Hindlimb muscle (tissue), 1 donor: Measurements from ENCODE around the gene MUCL3. TPM values are rescaled to one million over a fixed set of nuclear protein-coding genes. Genes with fewer than 3 reads are reported as not detected.
"Not testable (repeated sequence)": the region's sequence is repeated elsewhere in the genome, so short reads cannot be mapped to it uniquely, and the experiment has no call there.

Experiments used
- DNase-seq: peaks from one replicate; pipeline ENCODE4 v3.0.0-alpha.2; 2013
- polyA plus RNA-seq: library from polyadenylated mRNA; unstranded; fragments of 120-200 nt; gene quantifications from one replicate; pipeline ENCODE4 v1.2.1, GENCODE V29; 2013; ENCODE audit not compliant: insufficient read length

Gene MUCL3
- polyA plus RNA-seq, 1 donor, result not detected

DNA sequence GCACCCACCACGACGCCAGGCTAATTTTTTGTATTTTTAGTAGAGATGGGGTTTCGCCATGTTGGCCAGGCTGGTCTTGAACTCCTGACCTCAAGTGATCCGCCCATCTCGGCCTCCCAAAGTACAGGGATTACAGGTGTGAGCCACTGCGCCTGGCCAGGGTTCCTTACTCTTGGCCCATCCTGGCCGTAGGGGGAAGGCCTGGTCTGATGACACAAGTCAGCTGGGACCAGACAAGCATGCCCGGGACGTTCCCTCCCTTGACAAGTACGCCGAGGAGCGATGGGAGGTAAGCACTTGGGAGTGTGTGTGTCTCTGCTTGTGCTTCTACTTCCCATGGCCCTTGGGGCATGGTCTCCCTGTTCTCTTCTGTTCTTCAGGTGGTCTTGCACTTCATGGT lies 30.3 kb upstream of the MUCL3 start:
- not testable (repeated sequence) for DNase-seq

DNA sequence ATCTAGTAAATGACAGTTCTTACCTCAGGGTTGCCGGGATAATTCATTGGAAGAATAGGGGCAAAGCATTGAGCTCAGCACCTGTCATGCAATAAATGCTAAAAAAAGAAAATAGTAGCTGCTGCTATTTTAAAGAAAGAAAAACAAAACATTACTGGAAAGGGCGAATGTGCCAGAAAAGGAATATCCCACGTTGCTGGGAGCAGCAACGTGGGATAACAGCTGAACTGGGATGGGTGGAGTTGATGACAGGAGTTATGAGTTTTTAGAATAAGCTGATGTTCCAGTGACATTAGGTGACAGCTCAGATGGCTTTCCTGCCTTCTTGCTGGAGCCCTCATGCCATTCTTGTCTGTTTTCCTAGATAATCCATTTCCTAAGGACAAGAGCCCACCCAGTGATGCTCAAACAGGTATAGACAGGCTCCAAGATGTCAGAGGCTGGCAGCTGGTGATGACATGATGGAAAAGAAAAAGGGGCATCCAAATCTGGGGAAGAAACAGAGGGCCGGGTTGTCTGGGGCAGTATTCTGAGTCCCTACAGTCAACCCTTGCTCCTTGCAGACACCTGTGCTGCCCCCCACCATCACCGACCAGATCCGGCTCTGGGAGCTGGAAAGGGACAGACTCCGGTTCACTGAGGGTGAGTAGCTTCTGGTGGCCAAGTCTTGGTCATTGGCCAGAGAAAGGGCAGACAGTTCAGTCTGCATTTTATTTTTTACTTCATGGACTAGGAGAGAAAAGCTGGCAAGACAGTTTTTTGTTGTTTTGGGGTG lies 27.8 kb upstream of the MUCL3 start:
- no peak for DNase-seq

DNA sequence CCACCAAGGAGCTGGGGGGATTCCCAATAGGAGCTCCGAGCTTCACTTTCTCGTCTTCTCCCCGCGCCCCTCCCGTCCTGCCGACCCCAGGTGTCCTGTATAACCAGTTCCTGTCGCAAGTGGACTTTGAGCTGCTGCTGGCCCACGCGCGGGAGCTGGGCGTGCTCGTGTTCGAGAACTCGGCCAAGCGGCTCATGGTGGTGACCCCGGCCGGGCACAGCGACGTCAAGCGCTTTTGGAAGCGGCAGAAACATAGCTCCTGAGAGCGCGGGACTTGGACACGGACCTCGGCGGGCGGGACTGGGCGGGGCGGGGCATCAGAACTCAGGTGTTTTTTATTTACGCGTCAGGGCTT lies 27.1 kb upstream of the MUCL3 start:
- DNase-seq, result no peak

DNA sequence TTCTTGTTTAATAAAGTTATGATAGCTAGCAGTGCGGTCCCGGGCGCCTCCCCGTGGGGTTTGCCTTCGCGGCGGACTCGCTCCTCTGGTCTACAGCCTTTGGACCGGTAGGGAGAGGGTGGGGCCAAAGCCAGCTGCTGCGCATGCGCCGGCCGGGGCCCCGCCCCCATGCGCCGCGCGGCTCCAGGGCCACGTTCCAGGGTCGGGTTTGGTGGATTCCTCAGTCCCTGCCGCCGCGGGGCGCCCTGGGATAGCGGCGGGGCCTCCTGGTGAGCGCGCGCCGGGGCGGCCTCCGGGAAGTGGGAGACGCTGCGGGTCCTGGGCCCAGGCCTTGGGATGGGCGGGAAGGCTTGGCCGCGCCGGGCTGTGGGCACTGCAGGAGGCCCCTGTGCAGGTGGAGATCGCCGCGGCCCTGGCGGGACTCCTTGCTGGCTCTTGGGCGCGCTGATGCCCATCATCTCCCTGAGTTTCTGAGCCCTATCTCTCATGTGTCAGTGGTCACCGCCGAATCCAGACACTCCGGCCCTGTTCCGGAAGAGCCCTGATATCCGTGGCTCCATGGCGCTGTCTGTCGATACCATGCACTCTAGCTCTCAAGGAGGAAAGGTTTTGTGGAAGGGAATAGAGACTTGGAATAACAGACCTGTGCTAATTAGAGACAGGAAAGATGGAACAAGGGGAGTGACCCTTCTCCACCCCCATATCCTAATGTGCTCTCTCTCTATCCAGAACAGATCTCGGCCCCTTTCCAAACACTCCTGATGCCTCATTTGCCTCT lies 26.5 kb upstream of the MUCL3 start, which contains the start of gene VARS2:
Gene VARS2, plus strand, starts transcription at position 163 of the 778 bp plus-strand sequence. Its CDS starts 599 bp downstream, at position 762.
- DNase-seq, result peak; percentile 95

DNA sequence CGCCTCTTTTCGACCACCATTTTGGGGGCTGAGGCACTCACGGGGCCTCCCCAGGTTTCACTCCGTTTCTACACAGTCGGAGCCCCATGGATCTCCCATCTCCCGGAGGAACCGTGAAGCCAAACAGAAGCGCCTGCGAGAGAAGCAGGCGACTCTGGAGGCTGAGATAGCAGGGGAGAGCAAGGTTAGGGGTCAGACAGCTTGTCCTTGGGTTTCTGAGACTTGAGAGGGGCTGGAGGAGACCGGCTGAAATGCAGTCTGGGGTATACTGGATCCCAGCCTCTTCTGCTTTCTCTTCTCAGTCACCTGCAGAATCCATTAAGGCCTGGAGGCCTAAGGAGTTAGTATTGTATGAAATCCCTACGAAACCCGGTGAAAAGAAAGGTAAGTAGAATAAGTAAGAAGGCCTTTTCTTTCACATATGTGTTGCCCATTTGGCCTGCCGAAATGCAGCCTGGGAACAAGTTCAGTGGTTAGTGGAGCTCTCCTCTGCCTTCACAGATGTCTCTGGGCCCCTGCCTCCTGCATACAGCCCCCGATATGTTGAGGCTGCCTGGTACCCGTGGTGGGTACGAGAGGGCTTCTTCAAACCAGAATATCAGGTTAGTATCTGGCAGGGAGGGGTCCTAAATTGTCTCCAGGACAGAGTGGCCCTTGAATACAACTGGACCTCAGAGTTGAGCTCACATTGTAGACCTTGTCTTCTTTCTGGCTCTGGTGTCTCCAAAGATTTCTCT lies 25.8 kb upstream of the MUCL3 start:
- peak; percentile 27 for DNase-seq

DNA sequence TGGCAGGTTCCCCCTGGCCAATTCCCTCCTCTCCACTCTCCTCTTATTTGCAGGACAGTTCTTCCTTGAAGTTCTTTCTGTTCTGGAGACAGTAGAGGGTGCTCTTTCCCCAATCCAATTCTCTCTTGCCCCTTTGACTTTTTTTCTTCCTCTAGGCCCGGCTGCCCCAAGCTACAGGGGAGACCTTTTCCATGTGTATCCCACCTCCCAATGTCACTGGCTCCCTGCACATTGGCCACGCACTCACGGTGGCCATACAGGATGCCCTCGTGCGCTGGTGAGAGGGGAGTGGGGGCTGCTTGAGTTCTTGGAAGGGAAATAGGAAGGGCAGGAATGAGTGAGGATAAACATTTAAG lies 25.2 kb upstream of the MUCL3 start:
- DNase-seq, result peak; percentile 61

DNA sequence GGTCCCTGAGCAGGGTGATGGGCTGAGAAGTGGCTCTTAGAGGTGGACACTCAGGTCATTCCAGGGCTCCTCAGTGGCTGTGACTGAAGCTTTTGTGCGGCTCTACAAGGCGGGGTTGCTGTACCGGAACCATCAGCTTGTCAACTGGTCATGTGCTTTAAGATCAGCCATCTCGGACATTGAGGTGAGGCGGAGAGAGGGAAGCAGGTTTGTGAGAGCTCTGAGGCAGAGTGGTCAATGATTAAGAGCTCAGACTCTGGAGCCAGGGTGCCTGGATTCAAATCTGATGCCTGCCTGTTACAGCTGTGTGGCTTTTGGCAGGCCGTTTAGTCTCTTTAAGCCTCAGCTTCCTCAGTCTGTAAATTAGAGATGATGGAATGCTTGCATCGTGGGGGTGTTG lies 23.7 kb upstream of the MUCL3 start:
- DNase-seq, result no peak

DNA sequence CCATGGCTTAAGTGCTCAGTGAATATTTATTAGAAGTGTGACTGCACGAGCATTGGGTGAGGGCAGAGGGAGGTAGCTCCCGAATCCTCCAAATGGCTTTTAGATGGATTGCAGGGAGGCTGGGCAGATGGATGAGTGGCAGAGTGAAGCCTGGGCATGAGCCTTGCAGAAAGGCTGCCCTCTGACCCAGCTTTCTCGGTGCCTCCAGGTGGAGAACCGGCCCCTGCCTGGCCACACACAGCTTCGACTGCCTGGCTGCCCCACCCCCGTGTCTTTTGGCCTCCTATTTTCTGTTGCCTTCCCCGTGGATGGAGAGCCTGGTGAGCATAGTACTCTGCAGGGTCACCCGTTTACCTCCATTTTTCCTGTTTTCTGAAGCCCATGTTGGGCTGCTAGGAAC lies 23.3 kb upstream of the MUCL3 start:
- DNase-seq, result no peak

DNA sequence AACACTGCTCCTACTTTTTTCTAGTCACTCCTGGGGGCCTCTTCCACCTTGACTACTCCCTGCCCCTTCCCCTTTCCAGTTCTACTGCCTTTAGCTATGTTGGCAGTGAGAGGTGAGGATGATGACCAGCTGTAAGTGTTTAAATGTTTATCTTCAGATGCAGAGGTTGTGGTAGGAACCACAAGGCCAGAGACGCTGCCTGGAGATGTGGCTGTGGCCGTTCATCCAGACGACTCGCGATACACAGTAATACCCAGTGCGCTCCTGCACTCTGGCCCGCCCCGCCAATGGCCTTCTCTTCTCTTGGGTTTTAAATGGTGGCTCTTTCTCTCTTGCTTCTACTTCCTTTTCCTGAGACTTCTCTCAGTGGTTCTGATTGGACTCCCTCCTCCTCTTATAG lies 22.1 kb upstream of the MUCL3 start:
- no peak for DNase-seq

DNA sequence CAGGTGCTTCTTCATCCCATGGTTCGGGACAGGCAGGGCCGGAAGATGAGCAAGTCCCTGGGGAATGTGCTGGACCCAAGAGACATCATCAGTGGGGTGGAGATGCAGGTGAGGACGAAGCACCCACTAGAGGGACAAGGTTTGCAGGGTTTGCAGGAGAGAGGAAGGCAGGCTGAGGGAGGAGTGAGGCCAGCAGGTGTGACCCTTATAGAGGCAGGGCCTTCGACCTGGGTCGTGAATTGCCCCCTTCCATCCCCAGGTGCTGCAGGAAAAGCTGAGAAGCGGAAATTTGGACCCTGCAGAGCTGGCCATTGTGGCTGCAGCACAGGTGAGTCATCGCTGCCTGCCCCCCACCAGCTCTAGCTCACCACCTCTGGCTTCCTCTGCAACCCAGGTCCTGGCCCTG lies 18.3 kb upstream of the MUCL3 start:
- DNase-seq, result no peak

DNA sequence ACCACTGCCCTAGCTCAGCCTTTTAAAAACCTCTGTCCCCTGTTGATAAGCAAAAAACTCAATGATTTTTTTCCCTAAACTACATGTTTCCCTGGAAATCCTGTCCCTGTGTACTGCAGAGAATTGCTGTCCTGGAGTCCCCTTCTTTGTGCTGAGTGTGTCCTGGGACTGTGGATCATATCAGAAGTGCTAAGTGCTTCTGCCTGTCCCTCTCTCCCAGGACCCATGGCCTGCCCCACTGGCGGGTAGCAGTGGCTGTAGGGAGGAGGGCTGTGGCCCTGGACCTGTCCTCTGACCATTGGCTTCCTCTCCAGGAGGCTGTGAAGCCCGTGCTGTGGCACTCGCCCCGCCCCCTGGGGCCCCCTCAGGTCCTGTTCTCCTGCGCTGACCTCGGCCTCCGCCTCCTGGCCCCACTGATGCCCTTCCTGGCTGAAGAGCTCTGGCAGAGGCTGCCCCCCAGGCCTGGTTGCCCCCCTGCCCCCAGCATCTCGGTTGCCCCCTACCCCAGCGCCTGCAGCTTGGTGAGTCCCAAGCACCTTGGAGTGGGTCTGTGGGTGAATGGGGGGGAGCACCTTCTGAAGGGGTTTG lies 16.6 kb upstream of the MUCL3 start:
- DNase-seq, result not testable (repeated sequence)

DNA sequence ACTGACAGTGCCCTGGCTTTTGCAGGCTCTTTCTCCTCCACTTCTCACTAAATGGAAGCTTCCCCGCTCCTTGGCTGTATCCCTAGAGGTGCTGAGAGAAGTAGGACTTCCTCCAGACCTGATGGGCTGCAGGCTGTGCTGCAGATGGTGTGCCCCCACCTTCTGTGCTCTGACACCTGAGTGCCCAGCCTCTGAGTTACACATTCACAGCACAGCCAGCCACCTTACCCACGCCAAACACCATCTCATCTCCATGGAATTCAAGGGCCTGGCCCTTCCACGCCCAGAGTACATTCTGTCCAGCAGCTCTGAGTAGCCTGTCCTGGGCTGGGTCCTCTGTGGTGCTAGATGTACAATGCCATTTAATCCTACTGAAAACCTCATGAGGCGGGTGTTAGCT lies 14.1 kb upstream of the MUCL3 start:
- DNase-seq, result no peak

DNA sequence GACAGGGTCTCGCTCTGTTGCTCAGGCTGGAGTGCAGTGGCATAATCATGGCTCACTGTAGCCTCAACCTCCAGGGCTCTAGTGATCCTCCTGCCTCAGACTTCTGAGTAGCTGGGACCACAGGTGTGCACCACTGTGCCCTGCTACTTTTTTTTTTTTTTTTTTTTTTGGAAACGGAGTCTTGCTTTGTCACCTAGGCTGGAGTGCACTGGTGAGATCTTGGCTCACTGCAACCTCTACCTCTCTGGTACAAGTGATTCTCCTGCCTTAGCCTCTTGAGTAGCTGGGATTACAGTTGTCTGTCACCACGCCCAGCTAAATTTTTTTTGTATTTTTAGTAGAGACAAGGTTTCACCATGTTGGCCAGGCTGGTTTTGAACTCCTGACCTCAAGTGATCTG lies 13.7 kb upstream of the MUCL3 start:
- DNase-seq, result not testable (repeated sequence)

DNA sequence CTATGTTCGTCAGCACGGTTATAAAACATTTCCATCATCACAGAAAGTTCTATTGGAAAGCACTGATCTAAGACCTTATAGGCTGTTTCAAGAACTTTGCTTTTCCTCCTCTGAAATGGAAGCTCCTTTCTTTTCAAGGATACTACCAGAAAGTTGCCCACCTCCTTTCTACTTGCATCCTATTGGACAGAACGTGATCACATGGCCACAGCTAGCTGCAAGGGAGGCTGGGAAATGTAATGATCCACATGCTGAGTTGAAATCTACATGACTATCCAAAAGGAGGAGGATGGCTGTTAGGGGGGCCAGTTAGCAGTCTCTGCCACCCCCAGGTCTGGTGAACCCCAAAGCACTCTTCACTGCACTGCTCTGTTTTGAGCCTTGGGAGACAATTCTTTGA lies 12.1 kb upstream of the MUCL3 start:
- no peak for DNase-seq

DNA sequence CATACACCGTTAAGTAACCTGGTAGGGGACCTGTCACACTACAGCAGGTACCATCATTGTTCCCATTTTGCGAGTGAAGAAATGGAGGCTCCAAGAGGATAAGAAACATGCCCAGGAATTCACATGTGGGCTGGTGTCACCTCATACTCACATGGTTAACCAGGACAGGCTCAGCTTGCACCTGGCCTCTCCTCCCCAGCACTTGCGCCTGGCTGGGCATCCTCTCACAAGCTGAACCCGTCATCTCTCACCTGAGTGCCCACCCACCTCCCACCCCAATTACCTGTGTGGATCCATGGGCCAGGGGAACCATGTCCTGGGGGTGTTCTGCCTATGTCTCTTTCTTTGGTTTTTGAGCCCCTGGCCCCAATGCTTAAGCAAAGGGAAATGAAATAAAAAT lies 10.3 kb upstream of the MUCL3 start:
- DNase-seq, result no peak

DNA sequence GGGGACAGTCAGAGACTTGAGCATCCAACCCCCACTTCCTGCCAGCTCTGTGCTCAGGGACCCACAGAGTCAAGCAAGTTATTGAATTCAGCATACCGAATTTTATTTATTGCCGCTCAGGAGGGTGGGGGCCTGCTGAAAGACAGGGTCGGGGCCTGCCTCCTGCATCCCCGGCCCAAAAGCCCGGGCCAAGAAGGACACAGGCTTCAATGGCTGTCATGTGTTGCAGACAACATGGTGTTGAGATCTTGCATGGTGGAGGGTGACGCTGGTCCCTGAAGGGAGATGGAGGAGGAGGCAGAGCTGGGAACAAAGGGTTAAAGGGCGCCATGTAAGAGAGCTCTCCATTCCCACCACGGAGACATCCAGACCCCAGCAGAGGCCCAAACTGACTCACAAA lies 9.5 kb upstream of the MUCL3 start:
- no peak for DNase-seq

DNA sequence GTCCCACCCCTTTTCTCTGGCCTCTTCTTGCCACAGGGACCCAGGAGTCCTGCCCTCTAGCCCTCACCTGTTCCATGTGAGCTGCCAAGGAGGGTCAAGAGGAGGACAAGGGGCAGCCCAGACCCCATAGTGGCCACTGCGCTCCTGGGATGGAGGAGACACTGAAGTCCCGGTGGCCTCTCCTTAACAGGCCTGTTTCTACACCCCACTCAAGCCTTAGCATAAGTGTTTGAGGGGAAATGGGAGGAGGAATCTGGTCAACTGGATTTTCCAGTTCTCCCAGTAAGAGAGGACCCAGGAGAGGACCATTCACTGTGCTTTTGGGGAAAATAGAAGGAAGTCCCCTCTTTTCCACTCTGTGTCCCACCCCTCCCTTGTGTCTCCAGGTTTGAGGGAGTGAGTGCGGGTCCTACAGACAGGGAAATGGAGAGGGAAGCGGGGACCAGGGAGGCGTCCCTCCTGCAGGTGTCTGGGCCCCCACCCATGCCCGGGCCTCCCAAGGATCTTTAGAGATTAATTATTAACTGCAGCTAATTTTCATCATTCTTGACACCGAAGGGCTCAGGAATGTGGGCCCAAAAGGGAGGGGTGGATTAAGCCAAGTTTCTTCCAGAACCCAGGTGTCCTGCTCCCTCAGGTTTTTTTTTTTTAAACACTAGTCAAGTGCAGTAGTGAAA lies 8.7 kb upstream of the MUCL3 start, which contains the start of gene SFTA2:
Gene SFTA2, minus strand, starts transcription at position 202 of the 677 bp plus-strand sequence. Its CDS starts 74 bp downstream, at position 128.
- no peak for DNase-seq

DNA sequence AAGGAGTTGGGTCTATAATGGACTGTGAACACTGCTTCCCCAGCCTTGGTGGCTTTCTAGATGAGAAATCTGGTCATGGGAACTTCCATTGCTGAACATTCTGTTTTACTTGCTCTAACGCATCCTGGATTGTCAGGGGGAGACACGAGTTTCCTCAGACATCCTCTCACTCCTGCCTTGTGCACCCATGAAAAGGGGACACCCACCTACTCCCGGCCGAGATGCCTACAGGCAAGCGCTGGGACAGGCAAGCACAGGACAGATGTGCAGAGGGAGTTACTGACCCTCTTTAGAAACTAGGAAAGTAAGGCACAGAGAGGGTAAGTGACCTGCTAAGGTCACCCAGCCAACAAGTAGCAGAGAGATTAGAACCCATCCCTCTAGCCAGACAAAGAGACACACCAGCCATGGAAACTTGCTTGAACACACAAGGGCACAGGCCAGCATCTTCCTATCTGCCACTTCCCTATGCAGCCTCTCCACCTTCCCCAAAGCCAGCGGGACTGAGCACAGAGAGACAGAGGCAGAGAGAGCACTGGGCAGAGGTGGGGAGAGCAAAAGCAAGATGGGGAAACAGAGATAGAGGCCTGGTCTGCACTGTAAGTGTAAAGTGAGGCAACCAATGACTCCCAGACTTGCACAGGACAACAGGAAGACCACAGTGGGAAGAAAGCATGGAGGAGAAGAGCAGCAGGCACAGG lies 8.0 kb upstream of the MUCL3 start:
- no peak for DNase-seq

DNA sequence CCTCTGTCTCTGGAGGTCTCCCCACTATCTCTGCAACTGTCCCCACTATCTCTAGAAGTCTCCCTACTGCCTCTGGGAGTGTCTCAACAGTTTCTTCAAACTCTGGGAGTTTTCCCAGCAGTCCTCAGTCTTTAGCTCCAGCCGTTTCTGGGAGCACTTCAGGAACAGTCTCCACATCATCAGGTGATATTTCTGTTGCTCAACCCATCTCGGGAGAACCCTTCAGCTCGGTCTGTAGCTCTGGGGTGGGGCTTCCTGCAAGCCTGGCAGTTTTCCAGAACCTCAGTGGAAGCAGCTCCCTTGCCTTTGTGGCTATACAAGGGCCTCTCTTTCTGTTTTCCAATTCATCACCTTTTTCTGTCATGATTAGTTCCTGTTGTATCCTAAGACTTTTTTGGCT lies 5.8 kb upstream of the MUCL3 start:
- no peak for DNase-seq

DNA sequence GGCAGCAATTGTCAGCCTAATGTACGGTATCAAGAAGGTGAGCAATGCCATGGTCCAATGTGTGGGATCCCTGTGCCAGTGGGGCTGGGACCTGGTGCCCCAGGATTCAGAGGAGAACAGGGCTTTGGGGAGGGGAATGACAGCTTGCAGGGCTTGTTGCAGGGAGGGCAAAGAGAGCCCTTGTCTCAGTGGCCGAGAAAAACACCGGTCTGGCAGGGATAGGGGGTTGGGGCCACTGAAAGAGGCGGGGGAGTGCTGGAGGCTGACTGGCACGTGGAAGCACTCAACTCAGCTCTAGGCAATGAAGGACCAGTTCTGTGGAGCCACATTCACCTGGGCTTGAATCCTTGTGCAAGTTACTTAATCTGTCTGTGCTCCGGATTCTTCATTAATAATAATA lies 3.5 kb upstream of the MUCL3 start:
- DNase-seq, result no peak

DNA sequence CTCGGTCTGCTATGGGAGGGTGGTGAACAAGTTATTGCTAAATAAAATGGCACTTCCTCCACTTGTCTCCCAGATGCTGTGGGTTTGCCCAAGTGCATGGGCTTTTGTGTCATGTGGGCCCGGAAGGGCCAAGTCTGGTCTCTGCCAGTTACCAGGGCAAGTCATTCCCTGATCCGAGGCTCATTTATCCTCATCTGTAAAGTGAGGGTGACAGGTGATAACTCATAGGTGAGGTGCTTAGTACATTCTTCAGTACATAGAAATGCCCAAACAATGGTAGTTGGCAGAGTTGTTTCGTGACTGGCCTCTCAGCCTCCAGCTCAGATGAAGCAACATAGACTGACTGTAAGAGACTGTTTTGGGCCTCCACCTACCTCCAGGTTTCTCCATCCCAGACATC lies 2.0 kb upstream of the MUCL3 start:
- DNase-seq, result no peak

DNA sequence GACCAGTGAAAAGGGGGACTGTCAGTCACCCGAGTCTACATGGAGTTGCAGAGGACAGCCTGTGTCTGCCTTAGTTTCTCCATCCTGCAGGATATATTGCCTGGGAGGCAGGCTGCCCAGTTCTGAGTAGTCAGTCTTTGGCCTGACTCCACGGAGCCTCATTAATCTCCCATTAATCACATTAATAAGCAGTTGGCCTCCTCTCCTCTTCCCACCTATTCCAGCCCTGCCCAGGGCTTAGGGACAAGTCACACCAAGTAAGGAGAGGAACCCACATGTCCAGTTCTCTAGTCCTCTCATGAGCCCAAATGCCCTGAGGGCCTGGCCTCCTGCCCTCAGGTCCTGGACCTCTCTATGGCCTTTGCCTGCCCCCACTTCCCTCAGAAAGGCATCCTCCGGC lies 1.3 kb upstream of the MUCL3 start:
- no peak for DNase-seq
